ENCODE measurements around the gene MLLT6. TPM values are rescaled to one million over a fixed set of nuclear protein-coding genes. Genes with fewer than 3 reads are reported as not detected.

The MLLT6 gene
- total and polyA plus RNA-seq, 2 of the 13 experiments (the other 11 are each of a cell fraction or from before 2014, with no cell fraction given) = 50.7 to 69.5 TPM

DNA sequence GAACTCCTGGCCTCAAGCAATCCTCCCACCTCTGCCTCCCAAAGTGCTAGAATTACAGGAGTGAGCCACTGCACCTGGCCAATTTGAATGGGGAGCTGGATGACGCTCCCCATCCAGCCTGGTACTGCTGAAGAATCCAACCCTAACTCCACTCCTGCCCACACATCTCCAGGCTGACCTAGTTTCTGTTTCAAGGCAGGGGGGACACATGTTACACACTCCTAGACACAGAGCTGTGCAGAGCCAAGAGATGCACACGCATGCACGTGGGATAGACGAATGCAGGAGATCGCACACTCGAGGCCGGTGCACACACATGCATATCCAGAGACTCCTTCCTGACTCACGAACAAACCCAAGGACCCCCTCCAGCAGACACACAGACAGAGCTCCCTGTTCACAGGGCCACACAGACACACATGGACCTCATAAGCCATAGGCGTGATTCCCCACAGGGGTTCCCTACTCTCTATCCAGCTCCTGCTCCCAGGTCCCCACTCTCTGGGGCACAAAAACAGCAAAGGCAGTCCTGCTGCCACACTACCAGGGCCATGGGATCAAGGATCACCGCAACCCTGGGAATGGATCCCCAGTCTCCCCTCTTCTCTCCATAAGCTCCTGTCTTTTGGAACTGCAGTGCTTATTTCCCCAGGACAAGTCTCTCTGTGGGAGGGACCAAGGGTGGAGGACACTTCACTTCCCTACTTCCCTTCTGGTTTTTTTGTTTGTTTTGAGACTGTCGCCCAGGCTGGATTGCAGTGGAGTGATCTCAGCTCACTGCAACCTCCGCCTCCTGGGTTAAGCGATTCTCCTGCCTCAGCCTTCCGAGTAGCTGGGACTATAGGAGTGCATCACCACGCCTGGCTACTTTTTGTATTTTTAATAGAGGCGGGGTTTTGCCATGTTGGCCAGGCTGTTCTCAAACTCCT lies 44.7 kb upstream of the MLLT6 start (continued):
- TF ChIP-seq, protein P1, sequence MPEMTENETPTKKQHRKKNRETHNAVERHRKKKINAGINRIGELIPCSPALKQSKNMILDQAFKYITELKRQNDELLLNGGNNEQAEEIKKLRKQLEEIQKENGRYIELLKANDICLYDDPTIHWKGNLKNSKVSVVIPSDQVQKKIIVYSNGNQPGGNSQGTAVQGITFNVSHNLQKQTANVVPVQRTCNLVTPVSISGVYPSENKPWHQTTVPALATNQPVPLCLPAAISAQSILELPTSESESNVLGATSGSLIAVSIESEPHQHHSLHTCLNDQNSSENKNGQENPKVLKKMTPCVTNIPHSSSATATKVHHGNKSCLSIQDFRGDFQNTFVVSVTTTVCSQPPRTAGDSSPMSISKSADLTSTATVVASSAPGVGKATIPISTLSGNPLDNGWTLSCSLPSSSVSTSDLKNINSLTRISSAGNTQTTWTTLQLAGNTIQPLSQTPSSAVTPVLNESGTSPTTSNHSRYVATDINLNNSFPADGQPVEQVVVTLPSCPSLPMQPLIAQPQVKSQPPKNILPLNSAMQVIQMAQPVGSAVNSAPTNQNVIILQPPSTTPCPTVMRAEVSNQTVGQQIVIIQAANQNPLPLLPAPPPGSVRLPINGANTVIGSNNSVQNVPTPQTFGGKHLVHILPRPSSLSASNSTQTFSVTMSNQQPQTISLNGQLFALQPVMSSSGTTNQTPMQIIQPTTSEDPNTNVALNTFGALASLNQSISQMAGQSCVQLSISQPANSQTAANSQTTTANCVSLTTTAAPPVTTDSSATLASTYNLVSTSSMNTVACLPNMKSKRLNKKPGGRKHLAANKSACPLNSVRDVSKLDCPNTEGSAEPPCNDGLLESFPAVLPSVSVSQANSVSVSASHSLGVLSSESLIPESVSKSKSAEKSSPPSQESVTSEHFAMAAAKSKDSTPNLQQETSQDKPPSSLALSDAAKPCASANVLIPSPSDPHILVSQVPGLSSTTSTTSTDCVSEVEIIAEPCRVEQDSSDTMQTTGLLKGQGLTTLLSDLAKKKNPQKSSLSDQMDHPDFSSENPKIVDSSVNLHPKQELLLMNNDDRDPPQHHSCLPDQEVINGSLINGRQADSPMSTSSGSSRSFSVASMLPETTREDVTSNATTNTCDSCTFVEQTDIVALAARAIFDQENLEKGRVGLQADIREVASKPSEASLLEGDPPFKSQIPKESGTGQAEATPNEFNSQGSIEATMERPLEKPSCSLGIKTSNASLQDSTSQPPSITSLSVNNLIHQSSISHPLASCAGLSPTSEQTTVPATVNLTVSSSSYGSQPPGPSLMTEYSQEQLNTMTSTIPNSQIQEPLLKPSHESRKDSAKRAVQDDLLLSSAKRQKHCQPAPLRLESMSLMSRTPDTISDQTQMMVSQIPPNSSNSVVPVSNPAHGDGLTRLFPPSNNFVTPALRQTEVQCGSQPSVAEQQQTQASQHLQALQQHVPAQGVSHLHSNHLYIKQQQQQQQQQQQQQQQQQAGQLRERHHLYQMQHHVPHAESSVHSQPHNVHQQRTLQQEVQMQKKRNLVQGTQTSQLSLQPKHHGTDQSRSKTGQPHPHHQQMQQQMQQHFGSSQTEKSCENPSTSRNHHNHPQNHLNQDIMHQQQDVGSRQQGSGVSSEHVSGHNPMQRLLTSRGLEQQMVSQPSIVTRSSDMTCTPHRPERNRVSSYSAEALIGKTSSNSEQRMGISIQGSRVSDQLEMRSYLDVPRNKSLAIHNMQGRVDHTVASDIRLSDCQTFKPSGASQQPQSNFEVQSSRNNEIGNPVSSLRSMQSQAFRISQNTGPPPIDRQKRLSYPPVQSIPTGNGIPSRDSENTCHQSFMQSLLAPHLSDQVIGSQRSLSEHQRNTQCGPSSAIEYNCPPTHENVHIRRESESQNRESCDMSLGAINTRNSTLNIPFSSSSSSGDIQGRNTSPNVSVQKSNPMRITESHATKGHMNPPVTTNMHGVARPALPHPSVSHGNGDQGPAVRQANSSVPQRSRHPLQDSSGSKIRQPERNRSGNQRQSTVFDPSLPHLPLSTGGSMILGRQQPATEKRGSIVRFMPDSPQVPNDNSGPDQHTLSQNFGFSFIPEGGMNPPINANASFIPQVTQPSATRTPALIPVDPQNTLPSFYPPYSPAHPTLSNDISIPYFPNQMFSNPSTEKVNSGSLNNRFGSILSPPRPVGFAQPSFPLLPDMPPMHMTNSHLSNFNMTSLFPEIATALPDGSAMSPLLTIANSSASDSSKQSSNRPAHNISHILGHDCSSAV (CRISPR knock-in tag; IDR thresholded peaks at IDR 0.05; ENCODE audit: borderline replicate concordance) = no peak
- TF ChIP-seq NFKBIZ (CRISPR knock-in tag; IDR thresholded peaks at IDR 0.05) = no peak
- TF ChIP-seq, protein P2, sequence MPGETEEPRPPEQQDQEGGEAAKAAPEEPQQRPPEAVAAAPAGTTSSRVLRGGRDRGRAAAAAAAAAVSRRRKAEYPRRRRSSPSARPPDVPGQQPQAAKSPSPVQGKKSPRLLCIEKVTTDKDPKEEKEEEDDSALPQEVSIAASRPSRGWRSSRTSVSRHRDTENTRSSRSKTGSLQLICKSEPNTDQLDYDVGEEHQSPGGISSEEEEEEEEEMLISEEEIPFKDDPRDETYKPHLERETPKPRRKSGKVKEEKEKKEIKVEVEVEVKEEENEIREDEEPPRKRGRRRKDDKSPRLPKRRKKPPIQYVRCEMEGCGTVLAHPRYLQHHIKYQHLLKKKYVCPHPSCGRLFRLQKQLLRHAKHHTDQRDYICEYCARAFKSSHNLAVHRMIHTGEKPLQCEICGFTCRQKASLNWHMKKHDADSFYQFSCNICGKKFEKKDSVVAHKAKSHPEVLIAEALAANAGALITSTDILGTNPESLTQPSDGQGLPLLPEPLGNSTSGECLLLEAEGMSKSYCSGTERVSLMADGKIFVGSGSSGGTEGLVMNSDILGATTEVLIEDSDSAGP (CRISPR knock-in tag; IDR thresholded peaks at IDR 0.05; ENCODE audit: borderline replicate concordance) = peak; percentile 28; the same call in 1 of the 2 replicates
- TF ChIP-seq ZNF331 (CRISPR knock-in tag; IDR thresholded peaks at IDR 0.05) = 0 out of 2 replicates have a peak, but pooled peaks have one; percentile 7
- TF ChIP-seq JUND (CRISPR knock-in tag; IDR thresholded peaks at IDR 0.05) = no peak
- 0 out of 2 replicates have a peak, but pooled peaks have one; percentile 4 for TF ChIP-seq ZNF772 (CRISPR knock-in tag; IDR thresholded peaks at IDR 0.05)
- no peak for TF ChIP-seq ZNF34 (CRISPR knock-in tag; IDR thresholded peaks at IDR 0.05; ENCODE audit: borderline replicate concordance)
- no peak for TF ChIP-seq MXI1 (IDR thresholded peaks at IDR 0.05; ENCODE audit: borderline replicate concordance, low read depth, low read length)
- TF ChIP-seq, protein P3, sequence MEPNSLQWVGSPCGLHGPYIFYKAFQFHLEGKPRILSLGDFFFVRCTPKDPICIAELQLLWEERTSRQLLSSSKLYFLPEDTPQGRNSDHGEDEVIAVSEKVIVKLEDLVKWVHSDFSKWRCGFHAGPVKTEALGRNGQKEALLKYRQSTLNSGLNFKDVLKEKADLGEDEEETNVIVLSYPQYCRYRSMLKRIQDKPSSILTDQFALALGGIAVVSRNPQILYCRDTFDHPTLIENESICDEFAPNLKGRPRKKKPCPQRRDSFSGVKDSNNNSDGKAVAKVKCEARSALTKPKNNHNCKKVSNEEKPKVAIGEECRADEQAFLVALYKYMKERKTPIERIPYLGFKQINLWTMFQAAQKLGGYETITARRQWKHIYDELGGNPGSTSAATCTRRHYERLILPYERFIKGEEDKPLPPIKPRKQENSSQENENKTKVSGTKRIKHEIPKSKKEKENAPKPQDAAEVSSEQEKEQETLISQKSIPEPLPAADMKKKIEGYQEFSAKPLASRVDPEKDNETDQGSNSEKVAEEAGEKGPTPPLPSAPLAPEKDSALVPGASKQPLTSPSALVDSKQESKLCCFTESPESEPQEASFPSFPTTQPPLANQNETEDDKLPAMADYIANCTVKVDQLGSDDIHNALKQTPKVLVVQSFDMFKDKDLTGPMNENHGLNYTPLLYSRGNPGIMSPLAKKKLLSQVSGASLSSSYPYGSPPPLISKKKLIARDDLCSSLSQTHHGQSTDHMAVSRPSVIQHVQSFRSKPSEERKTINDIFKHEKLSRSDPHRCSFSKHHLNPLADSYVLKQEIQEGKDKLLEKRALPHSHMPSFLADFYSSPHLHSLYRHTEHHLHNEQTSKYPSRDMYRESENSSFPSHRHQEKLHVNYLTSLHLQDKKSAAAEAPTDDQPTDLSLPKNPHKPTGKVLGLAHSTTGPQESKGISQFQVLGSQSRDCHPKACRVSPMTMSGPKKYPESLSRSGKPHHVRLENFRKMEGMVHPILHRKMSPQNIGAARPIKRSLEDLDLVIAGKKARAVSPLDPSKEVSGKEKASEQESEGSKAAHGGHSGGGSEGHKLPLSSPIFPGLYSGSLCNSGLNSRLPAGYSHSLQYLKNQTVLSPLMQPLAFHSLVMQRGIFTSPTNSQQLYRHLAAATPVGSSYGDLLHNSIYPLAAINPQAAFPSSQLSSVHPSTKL (CRISPR knock-in tag; IDR thresholded peaks at IDR 0.05) = 0 out of 2 replicates have a peak, but pooled peaks have one; percentile 22
- TF ChIP-seq YEATS2 (CRISPR knock-in tag; IDR thresholded peaks at IDR 0.05; ENCODE audit: borderline replicate concordance) = peak; percentile 16; the same call in 1 of the 2 replicates
- TF ChIP-seq ZNF607 (CRISPR knock-in tag; IDR thresholded peaks at IDR 0.05; ENCODE audit: borderline replicate concordance) = no peak
- peak; percentile 16; the same call in 1 of the 2 replicates for TF ChIP-seq SAP130 (CRISPR knock-in tag; IDR thresholded peaks at IDR 0.05; ENCODE audit: low read depth)
- TF ChIP-seq NAIF1 (CRISPR knock-in tag; IDR thresholded peaks at IDR 0.05; ENCODE audit: borderline replicate concordance) = no peak

All from HepG2 (cell line).